Heart left ventricle (tissue), 13 donors: ENCODE measurements around the gene SHISA9.

Source experiments
- POLR2A ChIP-seq, 2 donors: fragments of 450-650 bp; IDR thresholded peaks; one replicate each; pipeline ENCODE4 v1.6.1; 2017; ENCODE audit warnings: antibody characterized with exemption in 2 of 2, mild to moderate bottlenecking in 2 of 2, moderate library complexity in 2 of 2
- TF ChIP-seq, protein P1 (sequence below), 12 donors: fragments of 200-600 bp; sonication (generic) in 4 of 12; IDR thresholded peaks; one replicate each; pipeline versions ENCODE4 v1.5.0 to v1.8.0; 2018 to 2022; ENCODE audit warnings: antibody characterized with exemption in 12 of 12, mild to moderate bottlenecking in 5 of 12
- donor health status: ischemic (EF 13 %, LVEDD 7.1; RV severe dilation, severe dysfunction).
- donor health status: DM: no; HTN: yes; CAD: no.
- donor health status: DM: no; HTN: no; CAD: no.
- donor health status: ischemic (EF 25% LVEDD 6.9; RV normal size, moderate dysfunction).
- donor health status: ischemic (EF 25% LVEDD 5.7; RV mildly dilated, moderate dysfunction).
- donor health status: ischemic (EF 35%, LVEDD 5.7; RV mildly dilated, moderate dysfunction).
- donor health status: nonischemic (EF 11% LVEDD 7.7; RV severe dilation, severe dysfunction).
- donor health status: DM: yes; HTN: yes; CAD: no.
- donor health status: PGD.
- donor health status: ischemic (EF 29% LVEDD 5.4; RV normal size, mild dysfunction).
- donor health status: nonischemic (EF 23%, LVEDD 6.1; RV moderate dilation, normal function).

DNA sequence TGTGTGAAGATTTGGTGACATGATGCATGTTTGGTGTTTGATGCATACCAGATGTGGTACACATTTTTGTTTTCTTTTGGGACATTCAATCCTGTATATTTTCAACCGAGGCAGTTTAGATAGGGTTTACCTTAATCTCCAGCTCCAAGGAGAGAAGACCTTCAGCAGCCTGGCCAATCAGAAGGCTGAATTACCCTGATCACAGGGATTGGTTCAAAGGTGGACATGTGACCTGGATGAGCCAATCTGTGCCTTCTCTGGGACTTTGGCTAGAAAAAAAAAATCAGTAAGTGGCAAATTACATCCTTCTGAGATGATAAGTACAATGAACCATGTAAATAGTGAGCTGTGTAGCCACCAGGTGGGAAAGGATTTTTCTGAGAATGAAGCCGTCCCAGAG, 205.1 kb downstream of the SHISA9 start:
- TF ChIP-seq, protein P1, sequence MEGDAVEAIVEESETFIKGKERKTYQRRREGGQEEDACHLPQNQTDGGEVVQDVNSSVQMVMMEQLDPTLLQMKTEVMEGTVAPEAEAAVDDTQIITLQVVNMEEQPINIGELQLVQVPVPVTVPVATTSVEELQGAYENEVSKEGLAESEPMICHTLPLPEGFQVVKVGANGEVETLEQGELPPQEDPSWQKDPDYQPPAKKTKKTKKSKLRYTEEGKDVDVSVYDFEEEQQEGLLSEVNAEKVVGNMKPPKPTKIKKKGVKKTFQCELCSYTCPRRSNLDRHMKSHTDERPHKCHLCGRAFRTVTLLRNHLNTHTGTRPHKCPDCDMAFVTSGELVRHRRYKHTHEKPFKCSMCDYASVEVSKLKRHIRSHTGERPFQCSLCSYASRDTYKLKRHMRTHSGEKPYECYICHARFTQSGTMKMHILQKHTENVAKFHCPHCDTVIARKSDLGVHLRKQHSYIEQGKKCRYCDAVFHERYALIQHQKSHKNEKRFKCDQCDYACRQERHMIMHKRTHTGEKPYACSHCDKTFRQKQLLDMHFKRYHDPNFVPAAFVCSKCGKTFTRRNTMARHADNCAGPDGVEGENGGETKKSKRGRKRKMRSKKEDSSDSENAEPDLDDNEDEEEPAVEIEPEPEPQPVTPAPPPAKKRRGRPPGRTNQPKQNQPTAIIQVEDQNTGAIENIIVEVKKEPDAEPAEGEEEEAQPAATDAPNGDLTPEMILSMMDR (IDR thresholded peaks at IDR 0.05): no peak
- no peak for TF ChIP-seq POLR2A (IDR thresholded peaks at IDR 0.05)
